ENCODE results near the gene TMEM131.

- TF ChIP-seq EZH2 (IDR thresholded peaks at IDR 0.05; ENCODE audit: borderline replicate concordance, low read depth, low read length, poor library complexity, severe bottlenecking) (no peak), CTCF (conservative IDR thresholded peaks at IDR 0.05; ENCODE audit: low read depth, low read length) (no peak)
Observed at GRCh38 chr2:97997784-97998392, 2.1 kb upstream of the TMEM131 start.
